ENCODE results near the gene CHPT1. TPM values are rescaled to one million over a fixed set of nuclear protein-coding genes. Genes with fewer than 3 reads are reported as not detected.

CHPT1 gene
- total and polyA plus RNA-seq, 9 of the 15 experiments (the other 6 are each of a cell fraction or from before 2014, with no cell fraction given), result 15.3 to 210 (median 91.9) TPM

DNA sequence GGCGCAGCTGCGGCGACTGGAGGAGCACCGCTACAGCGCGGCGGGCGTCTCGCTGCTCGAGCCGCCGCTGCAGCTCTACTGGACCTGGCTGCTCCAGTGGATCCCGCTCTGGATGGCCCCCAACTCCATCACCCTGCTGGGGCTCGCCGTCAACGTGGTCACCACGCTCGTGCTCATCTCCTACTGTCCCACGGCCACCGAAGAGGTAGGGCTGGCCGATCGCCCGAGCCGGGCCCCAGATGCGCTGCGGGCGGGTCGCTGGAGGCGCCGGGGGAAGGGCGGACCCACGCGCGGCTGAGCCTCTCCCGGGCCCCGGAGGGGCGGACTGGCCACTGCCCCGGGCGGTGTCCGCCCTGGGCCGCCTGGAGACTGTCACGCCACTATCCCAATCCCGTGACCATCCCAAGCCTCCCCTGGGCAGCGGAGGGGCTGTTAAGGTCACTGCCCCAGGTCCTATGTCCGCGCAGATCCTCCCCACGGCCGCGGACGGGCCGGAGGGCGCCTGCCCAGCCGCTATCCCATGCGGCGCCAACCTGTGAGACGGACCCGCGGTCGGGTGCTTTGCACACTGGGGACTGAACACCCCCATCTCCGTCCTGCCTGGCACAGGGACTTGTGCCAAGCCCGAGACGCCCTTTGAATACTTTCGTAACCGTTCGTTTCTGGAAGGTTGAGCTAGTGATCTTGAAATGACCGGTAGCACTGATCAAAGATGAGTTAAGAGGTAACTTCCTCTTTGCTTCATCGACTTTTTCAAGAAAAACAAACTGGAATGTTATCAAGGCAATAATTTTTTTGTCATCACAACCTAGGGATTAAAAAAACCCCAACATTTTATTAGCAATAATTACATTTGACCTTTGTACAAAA is 725 bp downstream of the CHPT1 start (continued):
- TF ChIP-seq, protein P1, sequence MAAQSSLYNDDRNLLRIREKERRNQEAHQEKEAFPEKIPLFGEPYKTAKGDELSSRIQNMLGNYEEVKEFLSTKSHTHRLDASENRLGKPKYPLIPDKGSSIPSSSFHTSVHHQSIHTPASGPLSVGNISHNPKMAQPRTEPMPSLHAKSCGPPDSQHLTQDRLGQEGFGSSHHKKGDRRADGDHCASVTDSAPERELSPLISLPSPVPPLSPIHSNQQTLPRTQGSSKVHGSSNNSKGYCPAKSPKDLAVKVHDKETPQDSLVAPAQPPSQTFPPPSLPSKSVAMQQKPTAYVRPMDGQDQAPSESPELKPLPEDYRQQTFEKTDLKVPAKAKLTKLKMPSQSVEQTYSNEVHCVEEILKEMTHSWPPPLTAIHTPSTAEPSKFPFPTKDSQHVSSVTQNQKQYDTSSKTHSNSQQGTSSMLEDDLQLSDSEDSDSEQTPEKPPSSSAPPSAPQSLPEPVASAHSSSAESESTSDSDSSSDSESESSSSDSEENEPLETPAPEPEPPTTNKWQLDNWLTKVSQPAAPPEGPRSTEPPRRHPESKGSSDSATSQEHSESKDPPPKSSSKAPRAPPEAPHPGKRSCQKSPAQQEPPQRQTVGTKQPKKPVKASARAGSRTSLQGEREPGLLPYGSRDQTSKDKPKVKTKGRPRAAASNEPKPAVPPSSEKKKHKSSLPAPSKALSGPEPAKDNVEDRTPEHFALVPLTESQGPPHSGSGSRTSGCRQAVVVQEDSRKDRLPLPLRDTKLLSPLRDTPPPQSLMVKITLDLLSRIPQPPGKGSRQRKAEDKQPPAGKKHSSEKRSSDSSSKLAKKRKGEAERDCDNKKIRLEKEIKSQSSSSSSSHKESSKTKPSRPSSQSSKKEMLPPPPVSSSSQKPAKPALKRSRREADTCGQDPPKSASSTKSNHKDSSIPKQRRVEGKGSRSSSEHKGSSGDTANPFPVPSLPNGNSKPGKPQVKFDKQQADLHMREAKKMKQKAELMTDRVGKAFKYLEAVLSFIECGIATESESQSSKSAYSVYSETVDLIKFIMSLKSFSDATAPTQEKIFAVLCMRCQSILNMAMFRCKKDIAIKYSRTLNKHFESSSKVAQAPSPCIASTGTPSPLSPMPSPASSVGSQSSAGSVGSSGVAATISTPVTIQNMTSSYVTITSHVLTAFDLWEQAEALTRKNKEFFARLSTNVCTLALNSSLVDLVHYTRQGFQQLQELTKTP (IDR thresholded peaks at IDR 0.05; ENCODE audit: low read depth in 1 of 2, partially characterized antibody in 2 of 2), result peak in 1 of 2 experiments; percentile 51
- TF ChIP-seq HIVEP1 (CRISPR knock-in tag; IDR thresholded peaks at IDR 0.05), result no peak
- TF ChIP-seq POLR2H (tag; IDR thresholded peaks at IDR 0.05; ENCODE audit: low read depth), result no peak; the same call in 1 of the 2 replicates
- TF ChIP-seq TCF7 (IDR thresholded peaks at IDR 0.05; ENCODE audit: borderline replicate concordance), result no peak
- TF ChIP-seq BHLHE40 (IDR thresholded peaks at IDR 0.05; ENCODE audit: low read length), result no peak
- no peak for TF ChIP-seq ZNF24 (IDR thresholded peaks at IDR 0.05)
- TF ChIP-seq HLTF (IDR thresholded peaks at IDR 0.05), result no peak
- no peak for TF ChIP-seq ZNF41 (CRISPR knock-in tag; conservative IDR thresholded peaks at IDR 0.05)
- TF ChIP-seq NFE2L1 (tag; IDR thresholded peaks at IDR 0.05; ENCODE audit: borderline replicate concordance, low read depth), result no peak
- no peak for TF ChIP-seq TSC22D4 (tag; IDR thresholded peaks at IDR 0.05)
- TF ChIP-seq SRSF7 (optimal IDR thresholded peaks at IDR 0.05; ENCODE audit: low read depth, low read length), result no peak
- TF ChIP-seq ADNP (tag; IDR thresholded peaks at IDR 0.05), result no peak
- no peak for TF ChIP-seq PHF21A (IDR thresholded peaks at IDR 0.05; ENCODE audit: borderline replicate concordance, low read depth)
- no peak for TF ChIP-seq ZNF253 (CRISPR knock-in tag; conservative IDR thresholded peaks at IDR 0.05)
- TF ChIP-seq CSDE1 (IDR thresholded peaks at IDR 0.05), result no peak
- peak; percentile 45; the same call in 1 of the 2 replicates for TF ChIP-seq EP400 (IDR thresholded peaks at IDR 0.05)
- TF ChIP-seq DDX20 (tag; IDR thresholded peaks at IDR 0.05; ENCODE audit: low read depth), result no peak
- TF ChIP-seq C11orf30 (IDR thresholded peaks at IDR 0.05; ENCODE audit: low read depth), result no peak
- no peak for TF ChIP-seq NR4A1 (CRISPR knock-in tag; IDR thresholded peaks at IDR 0.05)
- TF ChIP-seq NR4A1 (tag; IDR thresholded peaks at IDR 0.05), result no peak
- TF ChIP-seq ESRRB (CRISPR knock-in tag; IDR thresholded peaks at IDR 0.05; ENCODE audit: borderline replicate concordance), result no peak
- TF ChIP-seq, protein P2, sequence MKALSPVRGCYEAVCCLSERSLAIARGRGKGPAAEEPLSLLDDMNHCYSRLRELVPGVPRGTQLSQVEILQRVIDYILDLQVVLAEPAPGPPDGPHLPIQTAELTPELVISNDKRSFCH (CRISPR knock-in tag; IDR thresholded peaks at IDR 0.05), result no peak
- TF ChIP-seq, protein P2 (tag; IDR thresholded peaks at IDR 0.05), result no peak
- TF ChIP-seq ZNF695 (CRISPR knock-in tag; IDR thresholded peaks at IDR 0.05), result no peak

Data from K562 (cell line).